CD14-positive monocyte (primary cell): ENCODE results near the gene ZNF783. TPM values are rescaled to one million over a fixed set of nuclear protein-coding genes. Genes with fewer than 3 reads are reported as not detected.

ENCODE experiments used
- DNase-seq, 3 donors: peaks; one replicate each; pipeline ENCODE4 v3.0.0-alpha.2; 2011 to 2022
- H2AFZ ChIP-seq: 2 replicates; pipeline ENCODE4 v1.6.0; 2012; ENCODE audit warnings: mild to moderate bottlenecking, low read depth, low read length, inconsistent platforms; ENCODE audit not compliant: insufficient read depth, poor library complexity, severe bottlenecking
- H3K27ac ChIP-seq, 2 donors: 1 replicate in 1 of 2; 2 replicates in 1 of 2; pipeline ENCODE4 v1.5.1; 2012 to 2013; ENCODE audit warnings: low read length in 2 of 2, control low read depth in 1 of 2, inconsistent platforms in 1 of 2, low read depth in 1 of 2, mild to moderate bottlenecking in 1 of 2
- H3K27me3 ChIP-seq, 2 donors: one replicate each; pipeline versions ENCODE4 v1.6.0 to v1.6.1; 2011 to 2013; ENCODE audit warnings: low read length in 2 of 2; ENCODE audit not compliant: control insufficient read depth in 2 of 2, insufficient read depth in 2 of 2
- H3K36me3 ChIP-seq, 2 donors: replicated peaks in 1 of 2; 1 replicate in 1 of 2; 2 replicates in 1 of 2; pipeline versions ENCODE4 v1.5.1 to v1.6.1; 2012 to 2013; ENCODE audit warnings: low read length in 2 of 2, control low read depth in 1 of 2, inconsistent platforms in 1 of 2, mild to moderate bottlenecking in 1 of 2; ENCODE audit not compliant: insufficient read depth in 2 of 2, control insufficient read depth in 1 of 2
- H3K4me1 ChIP-seq, 2 donors: 1 replicate in 1 of 2; 2 replicates in 1 of 2; pipeline versions ENCODE4 v1.5.1 to v1.6.1; 2012 to 2013; ENCODE audit warnings: low read length in 2 of 2, control low read depth in 1 of 2, inconsistent platforms in 1 of 2, mild to moderate bottlenecking in 1 of 2, moderate library complexity in 1 of 2; ENCODE audit not compliant: insufficient read depth in 2 of 2, control insufficient read depth in 1 of 2
- H3K4me2 ChIP-seq: replicated peaks from 2 replicates; pipeline ENCODE3; 2012; ENCODE audit warnings: low read length, moderate library complexity, mild to moderate bottlenecking; ENCODE audit not compliant: poor library complexity, severe bottlenecking; ENCODE audit errors: extremely low read depth
- H3K4me3 ChIP-seq, 3 experiments: fragments of 200-600 bp in 1 of 3; sonication (generic) in 1 of 3; replicated peaks in 1 of 3; 1 replicate in 2 of 3; 2 replicates in 1 of 3; pipeline ENCODE4 v1.5.1; 2011 to 2013; ENCODE audit warnings: low read length in 3 of 3, mild to moderate bottlenecking in 3 of 3, control low read depth in 2 of 3, low read depth in 2 of 3, inconsistent platforms in 1 of 3, moderate library complexity in 1 of 3
- H3K79me2 ChIP-seq: 2 replicates; pipeline ENCODE4 v1.6.0; 2012; ENCODE audit warnings: mild to moderate bottlenecking, control low read depth, inconsistent platforms, low read length, moderate library complexity; ENCODE audit not compliant: insufficient read depth
- H3K9ac ChIP-seq: 2 replicates; pipeline ENCODE4 v1.6.0; 2017; ENCODE audit warnings: low read length, mild to moderate bottlenecking; ENCODE audit not compliant: insufficient read depth, poor library complexity, severe bottlenecking
- H3K9me3 ChIP-seq, 2 donors: replicated peaks in 1 of 2; 1 replicate in 1 of 2; 2 replicates in 1 of 2; pipeline versions ENCODE4 v1.5.1 to v1.6.1; 2012 to 2013; ENCODE audit warnings: low read length in 2 of 2, control low read depth in 1 of 2; ENCODE audit not compliant: control insufficient read depth in 1 of 2, insufficient read depth in 1 of 2
- H4K20me1 ChIP-seq: 2 replicates; pipeline ENCODE4 v1.6.0; 2012; ENCODE audit warnings: mild to moderate bottlenecking, low read length, control low read depth, moderate library complexity; ENCODE audit not compliant: insufficient read depth
- H3K27ac Mint-ChIP-seq, 7 donors: one replicate each; pipeline ENCODE4 v1.8.0; 2020; ENCODE audit warnings: mild to moderate bottlenecking in 7 of 7, mixed read lengths in 7 of 7, moderate library complexity in 6 of 7, inconsistent platforms in 2 of 7
- H3K27me3 Mint-ChIP-seq, 3 donors: one replicate each; pipeline ENCODE4 v1.8.0; 2021 to 2022; ENCODE audit warnings: low read depth in 3 of 3, mild to moderate bottlenecking in 3 of 3, mixed read lengths in 3 of 3, moderate library complexity in 3 of 3, inconsistent platforms in 1 of 3
- H3K36me3 Mint-ChIP-seq, 2 donors: one replicate each; pipeline ENCODE4 v1.8.0; 2020; ENCODE audit warnings: mixed read lengths in 2 of 2, inconsistent platforms in 1 of 2, mild to moderate bottlenecking in 1 of 2
- H3K4me1 Mint-ChIP-seq: one replicate; pipeline ENCODE4 v1.8.0; 2020; ENCODE audit warnings: mild to moderate bottlenecking, mixed read lengths
- H3K4me3 Mint-ChIP-seq, 2 donors: one replicate each; pipeline ENCODE4 v1.8.0; 2020; ENCODE audit warnings: mild to moderate bottlenecking in 2 of 2, mixed read lengths in 2 of 2, moderate library complexity in 1 of 2
- H3K9me3 Mint-ChIP-seq, 7 donors: one replicate each; pipeline ENCODE4 v1.8.0; 2020 to 2022; ENCODE audit warnings: mixed read lengths in 7 of 7, mild to moderate bottlenecking in 6 of 7, moderate library complexity in 6 of 7, inconsistent platforms in 2 of 7
- CTCF ChIP-seq: fragments of 200-600 bp; IDR thresholded peaks from one replicate; pipeline ENCODE4 v1.8.0; 2022; ENCODE audit warnings: antibody characterized with exemption, mild to moderate bottlenecking
- WGBS: methylation state at CpG from one replicate; pipeline ENCODE4 v1.1.5; 2013; ENCODE audit warnings: missing lambda C conversion rate; ENCODE audit not compliant: insufficient coverage; 5-methylcytosine and 5-hydroxymethylcytosine counted together
- intact Hi-C, 2 donors: fragments of 100-400 bp; cut with micrococcal nuclease; formaldehyde crosslinking; loops; one replicate each; pipeline versions ENCODE4 v1.15.0 to v1.15.1; 2023
- polyA plus RNA-seq, 3 donors: library from polyadenylated mRNA; depleted of rRNA in 1 of 3; unstranded in 2 of 3; stranded (reverse) in 1 of 3; fragments of 300-500 nt in 2 of 3; fragments of >200 nt in 1 of 3; fragmentation: Illumina TruSeq in 2 of 3; gene quantifications; 1 replicate in 2 of 3; 2 replicates in 1 of 3; pipeline ENCODE4 v1.2.3, GENCODE V29; 2012 to 2021
- small RNA-seq: library from RNA; depleted of rRNA; stranded (forward); fragments of <200 nt; gene quantifications from one replicate; pipeline ENCODE3, GENCODE V24; 2012; ENCODE audit warnings: low read depth; ENCODE audit not compliant: insufficient read length

Gene ZNF783
- polyA plus RNA-seq, 3 donors, result 1.2 to 16.7 (median 1.5) TPM

GRCh38 chr7:149333321-149333717, 71.3 kb downstream of the ZNF783 start:
- Histone ChIP-seq H3K4me1 (no peaks in the 10 kb centered on the region), H3K27ac (no peak overlapping the region), H3K36me3 (no peaks in the 10 kb centered on the region), H3K79me2 (no peaks in the 10 kb centered on the region), H4K20me1 (no peaks in the 10 kb centered on the region), H3K4me2 (no peak overlapping the region), H3K9ac (no peak overlapping the region), H3K4me3 (no peak overlapping the region), H3K27me3 (no peaks in the 10 kb centered on the region), H2AFZ (no peak overlapping the region), H3K9me3 (peaks cover 0 to 5% of the 10 kb centered on the region in 2 donors)
- Mint-ChIP-seq H3K36me3 (no peaks in the 10 kb centered on the region), H3K27me3 (peaks cover 0 to 3% (median 2%) of the 10 kb centered on the region in 3 donors), H3K4me3 (no peak overlapping the region), H3K9me3 (peaks cover 0 to 20% (median 12%) of the 10 kb centered on the region in 7 donors), H3K27ac (no peak overlapping the region), H3K4me1 (no peaks in the 10 kb centered on the region)
- DNase-seq, result no peak
- no peak for TF ChIP-seq CTCF
- intact Hi-C loops, result no loop called here

- H3K4me1 ChIP-seq, result no peaks in the 10 kb centered on the region
- H3K4me1 Mint-ChIP-seq, result no peaks in the 10 kb centered on the region
- no peaks in the 10 kb centered on the region for H4K20me1 ChIP-seq
- no peaks in the 10 kb centered on the region for H3K27me3 ChIP-seq
- no peak overlapping the region for H3K4me2 ChIP-seq
- H3K4me3 ChIP-seq, result no peak overlapping the region
- TF ChIP-seq CTCF, result no peak
- no peak overlapping the region for H3K4me3 Mint-ChIP-seq
- H3K36me3 Mint-ChIP-seq, result no peaks in the 10 kb centered on the region
- H3K79me2 ChIP-seq, result no peaks in the 10 kb centered on the region
- DNase-seq, result no peak
- H3K27ac Mint-ChIP-seq, result peak overlapping the region in 1 of 7 donors; percentile 34
- peaks cover 0 to 5% of the 10 kb centered on the region in 2 donors for H3K9me3 ChIP-seq
- 83% methylated on average over 1 of the region's 2 CpGs for WGBS
- no peak overlapping the region for H3K9ac ChIP-seq
- H3K36me3 ChIP-seq, result no peaks in the 10 kb centered on the region
- intact Hi-C loops, result no loop called here
- peaks cover 0 to 3% (median 2%) of the 10 kb centered on the region in 3 donors for H3K27me3 Mint-ChIP-seq
- H2AFZ ChIP-seq, result no peak overlapping the region
- no peak overlapping the region for H3K27ac ChIP-seq
- H3K9me3 Mint-ChIP-seq, result peaks cover 2 to 18% (median 10%) of the 10 kb centered on the region in 7 donors
Observed at GRCh38 chr7:149334219-149334618, 72.2 kb downstream of the ZNF783 start.

Small RNA genes within 50 kb of the gene (small RNA-seq; reads per million reads assigned to genes)
- gene AC004941.2, result not detected

Other genes with a start within 250 kb of the ZNF783 start
- gene PDIA4, start 233.7 kb upstream of the ZNF783 start, polyA plus RNA-seq, result 10 to 100 TPM; 36.5 to 51.2 (median 37.0) TPM
- 1 to 10 TPM in 2 of 3 donors, under 1 TPM in 1; 0.84 to 2.6 (median 1.2) TPM for gene ZNF786, start 171.5 kb upstream of the ZNF783 start, polyA plus RNA-seq
- gene ZNF425, start 135.9 kb upstream of the ZNF783 start, polyA plus RNA-seq, result under 1 TPM in 2 of 3 donors, not detected in 1; 0.15 to 0.17 TPM
- 1 to 10 TPM; 3.0 to 3.7 (median 3.1) TPM for gene ZNF398, start 114.7 kb upstream of the ZNF783 start, polyA plus RNA-seq
- 1 to 10 TPM in 1 of 3 donors, under 1 TPM in 2; 0.51 to 6.2 (median 0.86) TPM for gene ZNF282, start 66.7 kb upstream of the ZNF783 start, polyA plus RNA-seq
- gene ZNF212, start 22.5 kb upstream of the ZNF783 start, polyA plus RNA-seq, result 1 to 10 TPM; 1.6 to 5.9 (median 2.3) TPM
- gene ZNF777, start 198.9 kb downstream of the ZNF783 start, polyA plus RNA-seq, result 1 to 10 TPM in 1 of 3 donors, under 1 TPM in 2; 0.13 to 2.0 (median 0.25) TPM
- 10 to 100 TPM in 1 of 3 donors, 1 to 10 TPM in 2; 7.5 to 25.6 (median 8.1) TPM for gene ZNF746, start 235.6 kb downstream of the ZNF783 start, polyA plus RNA-seq